GM19043 (cell line): Measurements from ENCODE around the gene FAM53B.

ENCODE experiments used
- ATAC-seq: cut with Tn5 transposase; IDR thresholded peaks from one replicate; pipeline ENCODE4 v1.9.1; 2021; ENCODE audit warnings: low read depth; ENCODE audit not compliant: unreplicated experiment

Gene FAM53B

GRCh38 chr10:124681626-124682552 is 62.3 kb downstream of the FAM53B start:
- ATAC-seq, result no peak

- ATAC-seq, result no peak
Observed at GRCh38 chr10:124681091-124681490, 63.1 kb downstream of the FAM53B start.

- no peak for ATAC-seq
Observed at GRCh38 chr10:124680675-124681074, 63.5 kb downstream of the FAM53B start.

GRCh38 chr10:124679401-124679800 is 64.8 kb downstream of the FAM53B start:
- ATAC-seq, result no peak

GRCh38 chr10:124678557-124679240 is 65.5 kb downstream of the FAM53B start:
- no peak for ATAC-seq

GRCh38 chr10:124677749-124678556 is 66.2 kb downstream of the FAM53B start:
- no peak for ATAC-seq

- ATAC-seq, result no peak
Observed at GRCh38 chr10:124677293-124677699, 66.9 kb downstream of the FAM53B start.

- ATAC-seq, result no peak
Observed at GRCh38 chr10:124676416-124677062, 67.6 kb downstream of the FAM53B start.

GRCh38 chr10:124675824-124676223 is 68.4 kb downstream of the FAM53B start:
- ATAC-seq, result no peak

GRCh38 chr10:124675261-124675660 is 68.9 kb downstream of the FAM53B start:
- ATAC-seq, result no peak

- ATAC-seq, result no peak
Observed at GRCh38 chr10:124674768-124675222, 69.4 kb downstream of the FAM53B start.

- no peak for ATAC-seq
Observed at GRCh38 chr10:124672181-124672638, 72.0 kb downstream of the FAM53B start.

- ATAC-seq, result no peak
Observed at GRCh38 chr10:124671486-124672075, 72.6 kb downstream of the FAM53B start.

GRCh38 chr10:124670849-124671248 is 73.3 kb downstream of the FAM53B start:
- ATAC-seq, result no peak

GRCh38 chr10:124669824-124670654 is 74.1 kb downstream of the FAM53B start:
- ATAC-seq, result no peak

GRCh38 chr10:124669141-124669823 is 74.9 kb downstream of the FAM53B start:
- no peak for ATAC-seq

GRCh38 chr10:124668517-124669051 is 75.6 kb downstream of the FAM53B start:
- ATAC-seq, result no peak
